Measurements from ENCODE around the gene ADGRV1. TPM values are rescaled to one million over a fixed set of nuclear protein-coding genes. Genes with fewer than 3 reads are reported as not detected.

ADGRV1 gene
- polyA plus RNA-seq, 10 donors = 0.19 to 8.6 (median 0.98) TPM

DNA sequence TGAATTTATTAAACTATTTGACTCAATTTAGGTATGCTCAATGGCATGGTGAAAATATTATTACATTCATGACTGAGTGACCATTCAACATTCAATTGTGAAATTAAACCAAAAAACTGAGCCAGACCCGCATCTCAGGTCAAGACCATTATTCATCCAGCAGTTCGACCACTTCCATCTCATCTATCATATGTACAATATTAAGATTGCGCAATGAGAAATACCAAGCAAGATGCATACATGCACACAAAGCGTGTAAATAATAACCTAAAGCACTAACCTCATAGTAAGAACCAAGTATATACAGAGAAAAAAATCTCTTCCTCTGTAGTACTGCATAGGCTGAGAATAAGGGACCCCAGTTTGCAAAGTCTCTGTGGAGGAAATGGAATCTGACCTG is 310.2 kb downstream of the ADGRV1 start:
- no peak for DNase-seq

DNA sequence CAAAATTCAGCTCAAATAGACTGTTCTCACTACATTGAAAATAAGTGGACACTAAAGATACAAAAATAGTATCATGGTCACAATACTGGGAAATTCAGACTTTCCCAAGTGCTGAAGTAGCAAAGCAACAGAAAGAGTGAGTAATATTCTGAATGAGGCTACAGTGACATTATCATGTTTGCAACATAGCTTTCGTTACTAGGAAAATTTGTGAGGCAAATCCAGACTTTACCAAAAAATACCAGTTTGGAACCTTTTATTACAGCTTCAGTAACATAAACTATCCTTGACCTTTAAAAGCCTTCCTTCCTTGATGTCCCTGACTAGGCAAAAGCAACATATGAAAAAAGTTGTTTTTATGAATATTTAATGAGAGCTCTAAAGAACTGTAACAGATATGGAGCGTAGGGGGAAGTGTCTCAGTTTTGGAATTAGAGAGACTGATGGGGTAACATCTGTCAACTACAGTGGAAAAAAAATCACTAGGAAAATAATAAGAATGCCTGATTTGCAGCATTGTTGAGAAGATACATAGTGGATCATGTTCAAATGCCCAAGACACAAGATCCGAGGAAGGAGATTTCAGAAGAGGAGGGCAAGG is 312.9 kb downstream of the ADGRV1 start:
- DNase-seq = peak in 1 of 3 donors; percentile 41

DNA sequence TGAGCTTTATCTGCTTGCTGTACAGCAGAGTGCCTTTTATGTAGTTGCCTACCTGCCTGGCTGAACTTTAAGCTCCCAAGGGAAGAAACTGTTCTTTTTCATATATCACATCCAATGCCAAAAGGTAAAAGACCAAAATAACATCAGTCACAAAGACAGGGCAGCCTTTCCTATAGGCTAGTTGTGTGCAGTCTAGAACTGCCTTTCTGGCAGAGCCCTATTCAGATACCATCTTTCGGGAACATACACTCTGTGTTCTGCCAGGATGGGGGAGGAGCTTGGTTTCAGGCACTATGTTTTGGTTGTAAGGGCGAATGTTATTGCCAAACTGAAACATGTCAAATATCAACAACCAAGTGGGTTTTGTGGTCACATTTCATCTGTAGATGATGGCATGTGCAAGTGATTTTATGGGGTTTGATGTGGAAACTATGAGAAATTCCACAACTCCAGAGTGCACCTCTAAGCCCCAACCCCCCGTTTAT is 314.5 kb downstream of the ADGRV1 start:
- no peak for DNase-seq

DNA sequence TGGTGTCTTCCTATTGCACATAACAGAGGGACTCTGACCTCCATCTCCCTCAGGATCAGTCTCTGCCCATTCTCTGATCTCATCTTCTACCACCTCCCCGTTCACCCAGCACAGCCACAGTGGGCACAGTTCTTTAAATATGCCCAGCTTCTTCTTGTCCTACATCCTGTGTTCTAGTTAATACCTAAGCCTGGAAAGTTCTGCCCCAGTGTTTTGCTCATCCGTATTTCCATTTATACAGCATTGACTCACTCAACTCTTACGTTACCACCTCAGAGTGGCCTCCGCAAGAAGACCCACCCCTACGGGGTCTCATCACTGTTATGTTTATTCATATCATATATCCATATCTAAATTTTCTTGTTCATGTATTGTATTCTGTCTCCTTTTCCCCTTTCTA is 315.5 kb downstream of the ADGRV1 start:
- no peak for DNase-seq

DNA sequence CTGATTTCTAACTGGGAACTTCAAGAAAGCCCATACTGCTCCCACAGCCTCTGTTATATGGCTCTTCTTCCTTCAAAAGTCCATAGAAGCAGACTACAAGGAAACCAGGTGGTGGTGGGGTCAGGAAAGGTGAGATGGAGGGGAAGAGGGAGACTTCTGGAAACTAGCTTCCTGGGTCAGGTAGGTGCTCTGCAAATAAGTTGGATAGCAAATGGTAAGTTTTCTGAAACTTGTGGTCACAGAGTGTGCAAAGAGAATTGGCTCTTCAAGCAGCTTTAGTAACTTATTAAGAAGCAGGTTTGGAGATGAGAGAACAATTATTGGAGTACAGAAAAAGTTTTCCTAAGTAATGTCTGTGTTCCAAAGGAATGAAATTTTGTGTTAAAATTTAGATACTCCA is 316.9 kb downstream of the ADGRV1 start:
- DNase-seq = no peak

DNA sequence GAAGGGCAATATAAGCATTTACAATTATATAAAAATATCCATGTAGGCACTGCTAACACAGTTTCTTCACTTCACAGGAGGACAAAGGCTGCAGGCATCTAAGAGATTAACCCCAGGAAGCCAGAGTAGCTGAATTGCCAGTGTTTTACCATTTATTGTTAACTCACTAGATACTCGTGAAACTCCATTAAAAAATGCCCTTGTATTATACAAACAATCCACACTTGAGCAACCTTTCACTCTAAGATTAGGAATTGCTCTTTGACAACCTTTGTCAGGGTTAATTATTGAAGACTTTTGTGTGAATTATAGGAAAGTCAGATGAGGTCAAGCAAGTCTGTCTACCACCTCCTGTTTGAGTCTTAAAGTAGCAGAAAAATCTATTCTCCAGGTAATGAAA is 317.8 kb downstream of the ADGRV1 start:
- no peak for DNase-seq

DNA sequence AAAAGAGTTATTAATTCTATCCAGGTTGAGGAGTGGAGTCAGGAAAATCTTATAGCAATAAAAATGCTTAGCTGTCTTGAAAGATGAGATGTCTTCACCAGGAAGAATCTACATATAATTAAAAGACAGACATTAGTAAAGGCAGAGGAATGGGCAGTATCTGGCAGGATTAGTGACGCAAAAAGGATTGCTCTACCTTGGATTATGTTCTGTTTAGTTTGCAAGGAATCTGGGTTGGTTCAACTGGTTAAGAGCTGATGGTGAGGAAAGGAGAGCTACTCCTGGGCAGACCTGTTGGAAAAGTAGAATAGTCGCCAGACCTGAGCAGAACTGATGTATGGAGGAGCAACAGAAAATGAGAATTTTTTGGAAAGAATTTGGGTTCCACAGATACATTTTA is 318.5 kb downstream of the ADGRV1 start:
- DNase-seq = no peak

DNA sequence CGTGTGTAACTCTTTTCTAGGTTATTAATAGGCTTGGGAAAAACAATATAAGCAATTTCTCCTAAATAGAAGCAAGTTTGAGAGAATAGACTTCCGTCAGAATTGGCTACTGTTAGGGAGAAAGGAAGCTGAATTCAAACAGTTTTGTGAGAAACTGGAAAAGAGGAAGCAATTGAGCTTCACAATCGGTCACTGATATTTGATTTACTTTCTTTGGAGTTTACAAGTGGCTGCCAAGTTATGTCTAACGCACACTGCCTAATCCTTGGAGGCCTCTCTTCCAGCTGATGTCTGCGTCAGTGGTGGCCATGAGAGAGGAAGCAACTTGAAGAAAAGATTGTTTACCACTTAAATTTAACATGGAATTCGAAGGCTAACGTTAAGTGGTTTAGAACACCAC is 319.5 kb downstream of the ADGRV1 start:
- DNase-seq = peak in 1 of 3 donors; percentile 59

DNA sequence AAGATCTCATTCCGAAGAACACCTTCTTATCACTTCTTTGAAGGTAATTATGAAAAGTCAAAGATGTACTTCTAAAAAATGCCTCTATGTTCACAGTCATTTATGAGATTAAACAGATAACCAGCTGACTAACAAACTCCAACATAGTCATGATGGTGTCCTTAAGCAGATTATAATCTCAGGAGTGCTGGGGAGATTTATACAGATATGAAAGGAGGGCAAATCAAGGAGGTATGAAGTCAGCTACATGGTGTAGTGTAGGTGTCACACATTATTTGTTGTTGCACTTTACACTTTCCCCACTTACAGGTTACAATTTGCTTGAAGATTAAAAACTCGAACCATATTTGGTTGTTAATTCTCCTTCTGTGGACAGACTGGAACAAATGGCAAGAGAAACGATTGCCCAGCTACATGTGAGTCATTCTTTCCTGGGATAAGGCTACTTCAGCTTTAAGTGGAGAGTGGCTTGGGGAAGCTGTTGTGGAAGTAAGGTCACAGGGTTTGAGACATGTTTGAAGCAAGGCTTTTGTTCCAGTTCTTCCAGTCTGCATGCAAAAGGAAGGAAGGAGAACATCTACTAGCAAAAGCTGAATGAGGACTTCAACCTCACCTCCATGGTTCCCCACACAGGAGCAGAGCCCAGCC is 320.1 kb downstream of the ADGRV1 start:
- DNase-seq = peak in 1 of 3 donors; percentile 39

DNA sequence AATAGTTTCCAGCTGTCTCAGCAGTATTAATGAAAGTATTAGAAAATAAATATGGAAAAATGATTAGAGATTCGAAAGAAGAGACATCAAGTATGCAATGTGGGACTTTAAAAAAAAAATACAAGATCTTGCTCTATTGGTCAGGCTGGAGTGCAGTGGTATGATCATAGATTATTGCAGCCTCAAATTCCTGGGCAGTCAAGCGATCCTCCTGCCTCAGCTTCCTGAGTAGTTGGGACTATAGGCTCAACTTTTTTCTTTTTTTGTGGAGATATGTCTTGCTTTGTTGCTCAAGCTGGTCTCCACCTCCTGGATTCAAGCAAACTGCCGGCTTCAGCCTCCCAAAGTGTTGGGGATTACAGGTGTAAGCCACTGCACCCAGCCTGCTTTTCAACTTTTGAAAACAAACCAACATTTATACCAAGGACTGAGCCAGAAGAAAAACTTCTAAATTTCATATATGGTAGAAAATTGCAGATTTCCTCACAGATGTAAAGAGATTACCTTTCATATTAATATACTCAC is 323.1 kb downstream of the ADGRV1 start:
- DNase-seq = no peak

DNA sequence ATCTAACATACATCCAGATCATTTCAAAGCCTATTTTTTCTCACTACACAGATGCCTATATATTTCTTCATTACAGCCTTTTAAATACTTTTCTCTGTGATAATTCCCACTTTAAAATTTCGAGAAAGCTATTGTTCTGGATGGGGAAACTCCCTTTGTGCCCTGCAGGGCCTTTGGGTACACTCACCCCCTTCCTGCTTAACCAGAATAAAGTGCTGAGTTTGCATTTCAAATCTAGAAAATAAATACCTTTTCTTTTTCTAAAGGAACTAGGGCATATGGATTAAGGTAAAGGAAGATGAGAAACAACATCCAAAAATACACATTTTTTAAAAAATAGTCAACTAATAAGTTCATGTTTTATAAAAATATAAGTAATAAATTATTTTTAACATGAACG is 323.9 kb downstream of the ADGRV1 start:
- no peak for DNase-seq

DNA sequence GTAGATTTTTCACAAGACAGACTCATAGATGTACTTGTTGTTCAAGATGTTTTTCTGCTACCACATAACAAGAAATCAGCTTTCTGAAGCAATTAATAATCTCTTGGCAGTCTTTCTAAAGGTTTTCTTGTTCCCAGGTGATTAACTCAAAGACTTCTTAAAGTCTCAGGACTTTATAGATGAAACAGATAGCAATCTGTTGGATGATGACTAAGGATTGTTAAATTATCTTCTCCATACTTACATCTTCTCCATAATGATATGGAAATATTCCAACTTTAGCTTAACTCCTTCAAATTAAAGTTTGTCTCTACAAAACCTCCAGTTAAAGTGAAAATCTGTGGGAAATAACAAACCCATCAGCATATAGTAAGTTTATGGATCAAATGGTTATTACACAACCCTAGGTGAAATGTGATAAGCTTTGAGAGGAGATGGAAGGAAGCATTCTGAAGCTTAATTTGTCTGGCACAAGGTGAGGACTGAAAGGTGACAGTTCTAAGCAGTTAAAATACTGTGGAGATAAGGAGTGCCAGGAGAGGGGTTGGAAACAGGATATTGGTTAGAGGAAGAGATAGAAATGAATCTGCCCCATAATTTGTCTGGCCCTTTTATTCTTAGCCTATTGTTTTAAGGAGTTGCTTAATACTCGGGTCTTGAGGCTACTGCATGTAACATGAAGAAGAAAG is 326.7 kb downstream of the ADGRV1 start:
- no peak for DNase-seq

DNA sequence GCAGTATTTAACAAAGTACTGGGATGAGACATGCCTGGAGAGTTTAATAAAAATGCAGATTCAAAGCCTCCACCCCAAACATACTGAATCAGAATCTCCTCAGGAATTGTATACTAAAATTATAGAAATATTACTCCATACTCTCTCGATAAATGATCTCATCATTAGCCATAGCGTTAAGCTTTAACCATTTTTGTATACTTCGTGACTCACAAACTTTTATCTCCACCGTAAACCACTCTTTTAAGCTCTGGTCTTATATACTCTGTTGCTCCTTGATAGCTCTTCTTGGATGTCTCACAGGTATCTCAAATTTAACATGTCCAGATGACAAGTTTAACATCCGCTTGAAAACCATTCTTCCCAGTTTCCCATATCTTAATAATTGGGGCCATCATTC is 327.8 kb downstream of the ADGRV1 start:
- DNase-seq = no peak

DNA sequence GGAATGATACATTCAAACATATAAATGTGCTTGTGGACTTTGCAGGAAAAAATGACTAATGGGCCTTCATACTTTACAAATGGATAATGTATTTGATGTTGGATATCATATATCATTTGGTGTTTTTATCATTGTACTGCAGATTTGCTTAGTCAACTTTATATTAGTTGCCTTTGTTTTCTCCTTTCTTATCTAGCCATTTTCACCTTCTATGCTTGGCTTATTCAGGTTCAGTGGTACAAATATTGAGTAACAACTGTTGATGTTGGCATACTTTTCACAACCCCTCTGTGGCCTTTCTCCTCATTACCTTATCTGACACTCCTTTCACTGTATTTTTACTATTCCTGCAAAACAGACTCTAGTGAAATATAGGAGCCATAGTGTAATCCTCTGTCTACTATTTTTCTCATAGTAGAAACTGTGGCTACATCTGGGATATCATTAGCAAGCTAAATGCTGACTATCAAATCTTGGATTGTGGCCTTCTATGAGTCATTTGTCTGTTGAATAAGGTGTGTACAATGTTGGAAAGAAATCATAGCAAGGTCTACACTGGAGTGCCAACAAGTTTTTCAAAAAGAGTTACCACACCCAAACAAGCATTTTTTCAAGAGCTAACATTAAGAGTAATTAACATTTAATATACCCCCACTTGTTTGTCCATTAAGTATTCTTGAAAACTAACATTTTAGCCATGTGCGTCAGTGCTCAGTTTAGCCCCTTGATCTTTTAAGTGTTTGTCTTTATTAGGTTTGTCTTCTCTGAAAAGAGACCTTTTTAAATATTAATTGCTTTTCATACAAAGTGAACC is 330.1 kb downstream of the ADGRV1 start:
- no peak for DNase-seq

DNA sequence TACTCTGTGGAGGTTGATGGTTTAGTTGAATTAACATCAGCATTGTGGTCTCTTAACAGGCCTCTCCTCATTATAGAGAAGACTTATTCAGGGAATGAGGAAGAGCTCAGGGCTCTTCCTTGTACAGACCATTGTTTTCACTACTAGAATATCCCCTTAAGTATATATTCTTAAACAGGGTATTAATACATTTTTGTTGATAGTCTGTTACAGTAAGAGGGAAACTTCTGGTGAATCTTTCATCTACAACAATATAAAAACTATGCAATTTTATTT is 330.7 kb downstream of the ADGRV1 start:
- DNase-seq = no peak

DNA sequence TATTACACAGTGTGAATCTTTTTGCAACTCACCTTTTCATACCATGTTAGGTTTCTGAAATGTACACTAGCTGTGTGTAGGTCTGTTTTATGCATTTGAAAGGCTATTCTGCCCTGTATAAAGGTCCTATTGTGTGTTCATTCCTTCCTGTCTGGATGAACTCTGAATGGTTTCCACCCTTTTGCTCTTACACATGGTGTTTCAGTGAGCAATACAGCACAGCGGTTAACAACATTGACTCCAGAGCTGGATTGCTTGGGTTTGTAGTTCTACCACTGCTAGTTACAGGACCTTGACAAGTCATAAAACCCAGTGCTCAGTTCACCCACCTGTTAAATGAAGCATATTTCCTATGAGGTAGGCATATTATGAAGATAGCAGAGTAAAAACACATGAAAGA is 331.6 kb downstream of the ADGRV1 start:
- DNase-seq = no peak

DNA sequence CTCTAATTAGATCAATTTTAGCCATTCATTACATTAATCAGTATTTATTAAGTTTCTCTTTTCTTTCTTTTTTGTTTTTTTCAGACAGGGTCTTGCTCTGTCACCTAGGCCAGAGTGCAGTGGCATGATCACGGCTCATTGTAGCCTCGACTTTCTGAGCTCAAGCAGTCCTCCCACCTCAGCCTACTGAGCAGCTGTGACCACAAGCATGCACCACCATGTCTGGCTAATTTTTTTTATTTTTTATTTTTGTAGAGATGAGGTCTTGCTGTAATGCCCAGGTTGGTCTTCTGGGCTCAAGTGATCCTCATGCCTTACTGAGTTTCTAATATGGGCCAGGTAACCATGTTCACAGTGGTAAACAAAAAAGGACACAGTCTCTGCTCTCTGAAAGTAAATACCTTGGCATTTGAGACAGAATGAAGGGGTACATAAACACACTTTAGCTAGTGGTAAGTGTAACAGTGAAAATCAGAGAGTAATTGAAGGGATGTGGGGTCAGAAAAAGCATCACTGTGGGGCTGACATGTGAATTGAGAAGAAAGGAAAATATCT is 336.3 kb downstream of the ADGRV1 start:
- DNase-seq = no peak

DNA sequence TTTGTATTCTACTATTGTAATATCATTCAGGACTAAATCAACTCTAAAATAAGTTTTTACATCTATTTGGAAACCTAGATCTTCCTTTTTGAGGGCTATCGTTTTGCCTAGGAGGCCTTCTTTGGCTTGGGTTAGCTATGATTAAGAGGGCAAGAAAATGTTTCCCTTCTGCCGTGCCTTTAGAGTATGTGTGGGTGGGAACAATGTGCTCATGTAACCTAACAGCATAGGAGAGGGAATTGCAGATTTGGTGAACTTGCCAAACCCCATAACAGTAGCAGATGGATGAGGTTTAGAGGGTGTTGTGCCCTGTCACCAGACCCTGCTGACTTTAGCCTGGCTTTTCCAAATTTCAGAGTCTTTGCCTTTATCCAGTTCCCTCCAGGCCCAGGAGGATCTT is 339.0 kb downstream of the ADGRV1 start:
- DNase-seq = no peak

DNA sequence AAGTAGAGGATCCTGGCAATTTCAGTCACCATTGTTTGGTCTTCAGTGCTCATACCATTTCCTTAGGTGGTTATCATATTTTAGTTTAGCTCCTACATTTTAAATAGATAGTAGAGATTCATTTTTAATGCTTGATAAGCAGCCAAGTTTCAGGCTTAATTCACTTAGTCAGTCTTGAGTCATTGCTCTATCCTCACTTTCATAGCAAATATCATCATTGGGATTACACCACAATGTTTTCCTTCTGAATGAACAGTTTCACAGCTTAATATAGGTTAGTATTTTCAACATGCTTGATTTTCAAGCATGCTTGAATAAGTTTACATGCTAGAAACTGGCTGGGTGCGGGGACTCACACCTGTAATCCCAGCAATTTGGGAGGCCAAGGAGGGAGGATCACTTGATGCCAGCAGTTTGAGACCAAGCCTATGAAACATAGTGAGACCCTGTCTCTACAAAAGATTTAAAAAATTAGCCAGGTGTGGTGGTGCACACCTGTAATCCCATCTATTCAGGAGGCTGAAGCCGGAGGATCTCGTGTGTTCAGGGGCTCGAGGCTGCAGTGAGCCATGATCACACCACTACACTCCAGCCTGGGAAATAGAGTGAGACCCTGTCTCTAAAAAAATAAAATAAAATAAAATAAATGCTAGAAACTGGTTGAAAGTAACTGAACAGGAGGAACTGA is 339.9 kb downstream of the ADGRV1 start:
- DNase-seq = no peak

DNA sequence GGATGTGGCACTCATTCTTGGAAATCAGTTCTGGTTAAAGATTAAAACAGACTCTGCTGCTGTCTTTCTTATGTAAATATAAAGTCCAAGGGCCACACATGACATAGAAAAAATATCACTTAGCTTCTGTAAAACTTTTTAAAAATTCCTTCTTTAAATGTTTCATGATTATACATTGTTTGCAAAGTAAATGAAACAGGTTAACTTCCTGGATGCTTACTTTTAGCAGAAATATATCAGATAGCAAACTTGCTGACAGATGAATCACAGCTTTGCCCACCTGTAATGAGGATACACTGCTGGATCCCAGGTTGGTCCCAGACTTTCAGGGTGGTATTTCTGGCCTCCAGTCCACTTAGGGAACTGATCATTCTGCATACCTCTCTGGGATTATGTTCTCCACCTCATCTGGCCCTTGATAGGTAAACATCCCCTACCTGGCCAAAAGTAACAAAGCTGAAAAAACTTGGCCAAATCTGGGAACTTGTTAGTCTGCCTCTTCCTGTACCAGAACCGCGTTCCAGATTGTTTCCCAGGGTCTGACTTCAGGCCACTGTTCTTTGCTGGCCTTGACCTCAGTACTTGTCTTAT is 340.5 kb downstream of the ADGRV1 start:
- no peak for DNase-seq

DNA sequence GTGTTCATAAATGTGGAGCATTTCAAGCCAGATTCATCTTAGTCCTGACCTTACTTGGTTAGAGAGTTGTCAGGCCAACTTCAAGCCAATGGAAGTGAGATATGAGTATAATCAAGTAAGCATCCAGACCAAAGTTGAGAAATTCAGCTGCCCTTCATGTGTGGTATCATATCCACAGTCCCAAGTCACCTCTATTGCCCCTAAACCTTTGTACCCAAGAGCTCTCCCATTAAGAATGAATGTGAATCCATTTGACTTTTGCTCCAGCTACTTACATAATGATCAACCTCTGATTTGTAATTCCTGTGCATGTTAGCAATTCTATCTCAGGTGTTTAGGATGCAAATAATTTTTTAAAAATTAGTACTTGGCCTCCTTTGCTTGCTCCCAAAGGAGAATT is 342.7 kb downstream of the ADGRV1 start:
- no peak for DNase-seq
